SK-N-SH (cell line): Measurements from ENCODE around the gene CERS6. TPM values are rescaled to one million over a fixed set of nuclear protein-coding genes. Genes with fewer than 3 reads are reported as not detected.
A peak's percentile ranks its signal among the peaks of the same experiment; 100 is the strongest.

ENCODE experiments used
- CTCF ChIA-PET: fragments of 300-600, 350-600 bp; formaldehyde crosslinking; extraction: SDS; loops from one replicate; lab custom pipeline; 2021; lab: Yijun Ruan, JAX
- POLR2A ChIA-PET: fragments of 350-600 bp; sonication (Branson Sonifier 250); formaldehyde crosslinking; extraction: SDS; loops from one replicate; lab custom pipeline; 2020; ENCODE audit warnings: antibody characterized with exemption, inconsistent platforms; lab: Yijun Ruan, JAX
- DNase-seq: peaks from one replicate; pipeline ENCODE4 v3.0.0; 2012
- H2AFZ ChIP-seq: fragments of 200-600 bp; sonication (generic); 2 replicates; pipeline ENCODE4 v1.8.1; 2016; ENCODE audit warnings: antibody characterized with exemption, mild to moderate bottlenecking, low read depth
- H3F3A ChIP-seq: fragments of 200-600 bp; sonication (generic); replicated peaks from 2 replicates; pipeline ENCODE3; 2016; ENCODE audit warnings: antibody characterized with exemption, mild to moderate bottlenecking; ENCODE audit not compliant: insufficient read depth
- H3K27ac ChIP-seq, 2 experiments: fragments of 200-500 bp in 1 of 2; fragments of 200-600 bp in 1 of 2; sonication (Bioruptor generic) in 1 of 2; sonication (generic), shearing (Covaris generic) in 1 of 2; 2 replicates each; pipeline versions ENCODE4 v1.5.1 to v1.6.1; 2014 to 2016; ENCODE audit warnings: low read depth in 2 of 2, inconsistent platforms in 1 of 2, low read length in 1 of 2, mild to moderate bottlenecking in 1 of 2, mixed read lengths in 1 of 2
- H3K27me3 ChIP-seq: fragments of 200-600 bp; sonication (generic), shearing (Covaris generic); 2 replicates; pipeline ENCODE4 v1.6.1; 2016; ENCODE audit warnings: mixed run types; ENCODE audit not compliant: insufficient read depth
- H3K36me3 ChIP-seq, 2 experiments: fragments of 200-500 bp in 1 of 2; fragments of 200-600 bp in 1 of 2; sonication (Bioruptor generic) in 1 of 2; sonication (generic) in 1 of 2; replicated peaks in 1 of 2; 2 replicates each; pipeline versions ENCODE3 to v1.5.1; 2014 to 2016; ENCODE audit warnings: low read length in 1 of 2, mild to moderate bottlenecking in 1 of 2; ENCODE audit not compliant: insufficient read depth in 2 of 2, control insufficient read depth in 1 of 2
- H3K4me1 ChIP-seq, 2 experiments: fragments of 200-500 bp in 1 of 2; fragments of 200-600 bp in 1 of 2; sonication (Bioruptor generic) in 1 of 2; sonication (generic), shearing (Covaris generic) in 1 of 2; 2 replicates each; pipeline versions ENCODE4 v1.5.1 to v1.6.1; 2014 to 2016; ENCODE audit warnings: low read depth in 1 of 2, low read length in 1 of 2, mixed run types in 1 of 2; ENCODE audit not compliant: insufficient read depth in 2 of 2, control insufficient read depth in 1 of 2
- H3K4me2 ChIP-seq: fragments of 200-600 bp; sonication (generic), shearing (Covaris generic); 2 replicates; pipeline ENCODE4 v1.6.1; 2017; ENCODE audit warnings: mixed run types
- H3K4me3 ChIP-seq, 2 experiments: fragments of 200-500 bp in 1 of 2; fragments of 200-600 bp in 1 of 2; sonication (Bioruptor generic) in 1 of 2; sonication (generic), shearing (Covaris generic) in 1 of 2; 2 replicates each; pipeline versions ENCODE4 v1.5.1 to v1.8.1; 2014 to 2016; ENCODE audit warnings: low read depth in 2 of 2, inconsistent platforms in 1 of 2, low read length in 1 of 2, mild to moderate bottlenecking in 1 of 2, mixed read lengths in 1 of 2, moderate library complexity in 1 of 2
- H3K79me2 ChIP-seq: fragments of 200-600 bp; sonication (generic); 2 replicates; pipeline ENCODE4 v1.8.1; 2017; ENCODE audit warnings: mild to moderate bottlenecking; ENCODE audit not compliant: insufficient read depth
- H3K9ac ChIP-seq: fragments of 200-600 bp; sonication (generic); 2 replicates; pipeline ENCODE4 v1.6.1; 2017; ENCODE audit warnings: mixed run types
- H3K9me2 ChIP-seq: fragments of 200-600 bp; sonication (generic); 2 replicates; pipeline ENCODE4 v1.6.1; 2017; ENCODE audit warnings: mixed run types
- H3K9me3 ChIP-seq: fragments of 200-600 bp; sonication (generic); 2 replicates; pipeline ENCODE4 v1.6.1; 2017; ENCODE audit warnings: mixed run types, mild to moderate bottlenecking, moderate library complexity
- H4K20me1 ChIP-seq: fragments of 200-600 bp; sonication (generic); 2 replicates; pipeline ENCODE4 v1.6.1; 2017; ENCODE audit warnings: mild to moderate bottlenecking, mixed run types; ENCODE audit not compliant: insufficient read depth
- CHD2 ChIP-seq: fragments of 150-350 bp; IDR thresholded peaks from 2 replicates; pipeline ENCODE4 v1.6.1; 2018; ENCODE audit warnings: low read length; ENCODE audit not compliant: partially characterized antibody
- EZH2phosphoT487 ChIP-seq: fragments of 200-600 bp; sonication (generic); IDR thresholded peaks from 2 replicates; pipeline ENCODE4 v1.6.1; 2017; ENCODE audit warnings: low read depth, mixed run types, mild to moderate bottlenecking, antibody characterized with exemption, moderate library complexity, borderline replicate concordance
- FOXM1 ChIP-seq: IDR thresholded peaks from 2 replicates; pipeline ENCODE4 v1.4.0; 2012; ENCODE audit warnings: low read depth, mild to moderate bottlenecking
- GATA2 ChIP-seq: sonication (generic); formaldehyde crosslinking; IDR thresholded peaks from 2 replicates; pipeline ENCODE4 v1.5.0; 2020; ENCODE audit warnings: mild to moderate bottlenecking, missing genetic modification reagents
- JUND ChIP-seq: IDR thresholded peaks from 2 replicates; pipeline ENCODE4 v1.4.0; 2012
- MXI1 ChIP-seq: IDR thresholded peaks from 2 replicates; pipeline ENCODE4 v1.6.1; 2012; ENCODE audit warnings: mild to moderate bottlenecking, low read depth, low read length, improper control_type of control experiment
- NFIC ChIP-seq: IDR thresholded peaks from 2 replicates; pipeline ENCODE4 v1.4.0; 2012; ENCODE audit warnings: borderline replicate concordance
- NRF1 ChIP-seq: IDR thresholded peaks from 2 replicates; pipeline ENCODE4 v1.6.1; 2012; ENCODE audit warnings: low read depth, mild to moderate bottlenecking, low read length
- POLR2AphosphoS5 ChIP-seq: IDR thresholded peaks from 2 replicates; pipeline ENCODE4 v1.6.1; 2012; ENCODE audit warnings: low read depth, low read length
- RAD21 ChIP-seq: IDR thresholded peaks from 2 replicates; pipeline ENCODE4 v1.6.1; 2012; ENCODE audit warnings: mild to moderate bottlenecking, low read length
- RCOR1 ChIP-seq: fragments of 150-350 bp; IDR thresholded peaks from 2 replicates; pipeline ENCODE4 v1.6.1; 2017; ENCODE audit warnings: antibody characterized with exemption, low read length
- RFX5 ChIP-seq: IDR thresholded peaks from 2 replicates; pipeline ENCODE4 v1.6.1; 2012; ENCODE audit warnings: mild to moderate bottlenecking, improper control_type of control experiment, low read length
- SMC3 ChIP-seq: IDR thresholded peaks from 2 replicates; pipeline ENCODE4 v1.6.1; 2012; ENCODE audit warnings: low read depth, low read length, improper control_type of control experiment
- TCF12 ChIP-seq: IDR thresholded peaks from 2 replicates; pipeline ENCODE4 v1.4.0; 2012
- TEAD4 ChIP-seq: IDR thresholded peaks from 2 replicates; pipeline ENCODE4 v1.4.0; 2012; ENCODE audit warnings: mild to moderate bottlenecking, borderline replicate concordance; ENCODE audit not compliant: insufficient read depth
- WGBS: methylation state at CpG from one replicate; pipeline ENCODE4 v1.1.6; 2017; ENCODE audit warnings: low lambda C conversion rate; 5-methylcytosine and 5-hydroxymethylcytosine counted together
- polyA plus RNA-seq, 3 experiments: library from polyadenylated mRNA; depleted of rRNA; stranded (reverse); fragments of >200 nt; gene quantifications; 2 replicates each; pipeline ENCODE4 v1.2.3, GENCODE V29; 2012
- TF ChIP-seq, protein P1 (sequence below): fragments of 150-350 bp; IDR thresholded peaks from 2 replicates; pipeline ENCODE4 v1.6.1; 2016; ENCODE audit warnings: mild to moderate bottlenecking, low read depth, low read length
- TF ChIP-seq, protein P2 (sequence below): fragments of 200-600 bp; sonication (generic); IDR thresholded peaks from 2 replicates; pipeline ENCODE4 v1.6.1; 2017; ENCODE audit warnings: antibody characterized with exemption, mild to moderate bottlenecking, moderate library complexity
- TF ChIP-seq, protein P3 (sequence below): IDR thresholded peaks from 2 replicates; pipeline ENCODE4; 2012
- TF ChIP-seq, protein P4 (sequence below): fragments of 150-350 bp; IDR thresholded peaks from 2 replicates; pipeline ENCODE4 v1.6.1; 2017; ENCODE audit warnings: antibody characterized with exemption, low read length, low read depth, borderline replicate concordance
- TF ChIP-seq, protein P5 (sequence below): IDR thresholded peaks from 2 replicates; pipeline ENCODE4 v1.4.0; 2012; ENCODE audit warnings: low read depth, borderline replicate concordance
- TF ChIP-seq, protein P6 (sequence below): IDR thresholded peaks from 2 replicates; pipeline ENCODE4 v1.4.0; 2012; ENCODE audit warnings: low read depth, borderline replicate concordance

The CERS6 gene
- polyA plus RNA-seq, 1 of the 3 experiments (the other 2 are of a cell fraction), result 1.8 TPM

DNA sequence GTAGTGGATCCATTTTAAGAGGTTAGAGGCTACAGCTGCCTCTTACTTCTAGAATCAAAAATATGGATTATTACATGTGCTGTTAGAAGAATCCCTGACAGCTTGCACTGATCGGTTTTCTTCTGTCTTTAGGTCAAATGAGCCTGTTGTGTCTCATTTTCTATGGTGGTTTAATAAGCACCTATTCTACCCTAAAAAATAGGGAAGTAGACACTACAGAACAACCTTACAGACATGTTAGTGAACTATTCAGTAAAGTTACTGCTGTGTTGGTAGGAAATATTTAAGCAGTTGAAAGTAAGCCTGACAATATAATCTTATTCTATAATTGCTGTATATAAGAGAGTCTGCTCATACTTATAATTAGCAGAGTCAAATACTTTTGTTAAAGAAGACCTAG, 177.8 kb downstream of the CERS6 start (continued):
- TF ChIP-seq, protein P1, sequence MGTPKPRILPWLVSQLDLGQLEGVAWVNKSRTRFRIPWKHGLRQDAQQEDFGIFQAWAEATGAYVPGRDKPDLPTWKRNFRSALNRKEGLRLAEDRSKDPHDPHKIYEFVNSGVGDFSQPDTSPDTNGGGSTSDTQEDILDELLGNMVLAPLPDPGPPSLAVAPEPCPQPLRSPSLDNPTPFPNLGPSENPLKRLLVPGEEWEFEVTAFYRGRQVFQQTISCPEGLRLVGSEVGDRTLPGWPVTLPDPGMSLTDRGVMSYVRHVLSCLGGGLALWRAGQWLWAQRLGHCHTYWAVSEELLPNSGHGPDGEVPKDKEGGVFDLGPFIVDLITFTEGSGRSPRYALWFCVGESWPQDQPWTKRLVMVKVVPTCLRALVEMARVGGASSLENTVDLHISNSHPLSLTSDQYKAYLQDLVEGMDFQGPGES, result no peak
- no peak for TF ChIP-seq NRF1
- no peak for TF ChIP-seq FOXM1
- no peak for TF ChIP-seq RCOR1
- TF ChIP-seq TCF12, result no peak
- no peak for TF ChIP-seq CHD2
- TF ChIP-seq, protein P2, sequence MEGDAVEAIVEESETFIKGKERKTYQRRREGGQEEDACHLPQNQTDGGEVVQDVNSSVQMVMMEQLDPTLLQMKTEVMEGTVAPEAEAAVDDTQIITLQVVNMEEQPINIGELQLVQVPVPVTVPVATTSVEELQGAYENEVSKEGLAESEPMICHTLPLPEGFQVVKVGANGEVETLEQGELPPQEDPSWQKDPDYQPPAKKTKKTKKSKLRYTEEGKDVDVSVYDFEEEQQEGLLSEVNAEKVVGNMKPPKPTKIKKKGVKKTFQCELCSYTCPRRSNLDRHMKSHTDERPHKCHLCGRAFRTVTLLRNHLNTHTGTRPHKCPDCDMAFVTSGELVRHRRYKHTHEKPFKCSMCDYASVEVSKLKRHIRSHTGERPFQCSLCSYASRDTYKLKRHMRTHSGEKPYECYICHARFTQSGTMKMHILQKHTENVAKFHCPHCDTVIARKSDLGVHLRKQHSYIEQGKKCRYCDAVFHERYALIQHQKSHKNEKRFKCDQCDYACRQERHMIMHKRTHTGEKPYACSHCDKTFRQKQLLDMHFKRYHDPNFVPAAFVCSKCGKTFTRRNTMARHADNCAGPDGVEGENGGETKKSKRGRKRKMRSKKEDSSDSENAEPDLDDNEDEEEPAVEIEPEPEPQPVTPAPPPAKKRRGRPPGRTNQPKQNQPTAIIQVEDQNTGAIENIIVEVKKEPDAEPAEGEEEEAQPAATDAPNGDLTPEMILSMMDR, result no peak
- TF ChIP-seq JUND, result no peak
- no peak for TF ChIP-seq MXI1
- no peak for TF ChIP-seq RAD21

DNA sequence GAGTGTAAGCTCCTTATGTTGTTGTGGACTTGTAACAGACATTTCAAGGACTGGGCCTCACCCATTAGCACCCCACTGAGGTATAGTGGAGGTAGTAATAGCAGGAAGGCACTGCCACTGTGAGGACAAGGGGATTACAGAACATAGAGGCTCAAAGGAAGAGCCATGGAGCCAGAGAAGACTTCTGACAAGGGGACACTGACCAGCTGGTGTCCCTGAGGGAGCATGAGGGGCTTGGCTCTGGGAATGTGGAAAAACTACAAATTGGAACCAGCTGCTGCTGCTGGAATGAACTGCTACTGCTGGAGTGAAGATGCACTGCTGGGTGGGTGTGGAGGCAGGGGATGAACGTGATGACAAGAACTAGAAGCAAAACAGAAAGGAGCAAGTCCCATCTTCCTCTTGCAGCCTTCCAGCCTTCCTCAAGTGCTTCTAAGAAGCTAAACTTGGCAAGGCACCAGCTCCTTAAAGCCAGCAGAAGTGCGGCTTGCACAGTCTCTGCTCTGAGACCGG, 179.0 kb downstream of the CERS6 start:
- peak overlapping the region in 1 of 2 experiments; percentile 64; a peak in 2 of 4 replicates for H3K27ac ChIP-seq
- H3K36me3 ChIP-seq, result no peaks in the 10 kb centered on the region
- H3K9me3 ChIP-seq, result no peaks in the 10 kb centered on the region
- no peaks in the 10 kb centered on the region for H3K27me3 ChIP-seq
- ChIA-PET CTCF (interaction anchor here (1.0 to 2.6 kb wide), 3 partner anchors 11 to 288 kb away, joined by 3 to 10 read pairs (median 4); no protein-coding TSS in a partner anchor), POLR2A (no interaction called here)
- no peaks in the 10 kb centered on the region for H3K79me2 ChIP-seq
- H3K9ac ChIP-seq, result no peak overlapping the region
- H3K4me1 ChIP-seq, result peaks cover 0 to 37% of the 10 kb centered on the region in 2 experiments; a peak in 2 of 4 replicates
- WGBS, result 62% methylated on average over 3 of the region's 3 CpGs
- no peak overlapping the region for H2AFZ ChIP-seq
- peak; percentile 68 for DNase-seq
- H3K9me2 ChIP-seq, result no peaks in the 10 kb centered on the region
- H3K4me2 ChIP-seq, result no peak overlapping the region
- H4K20me1 ChIP-seq, result no peaks in the 10 kb centered on the region
- peaks cover 10% of the 10 kb centered on the region for H3F3A ChIP-seq
- H3K4me3 ChIP-seq, result no peak overlapping the region
- TF ChIP-seq, protein P3, sequence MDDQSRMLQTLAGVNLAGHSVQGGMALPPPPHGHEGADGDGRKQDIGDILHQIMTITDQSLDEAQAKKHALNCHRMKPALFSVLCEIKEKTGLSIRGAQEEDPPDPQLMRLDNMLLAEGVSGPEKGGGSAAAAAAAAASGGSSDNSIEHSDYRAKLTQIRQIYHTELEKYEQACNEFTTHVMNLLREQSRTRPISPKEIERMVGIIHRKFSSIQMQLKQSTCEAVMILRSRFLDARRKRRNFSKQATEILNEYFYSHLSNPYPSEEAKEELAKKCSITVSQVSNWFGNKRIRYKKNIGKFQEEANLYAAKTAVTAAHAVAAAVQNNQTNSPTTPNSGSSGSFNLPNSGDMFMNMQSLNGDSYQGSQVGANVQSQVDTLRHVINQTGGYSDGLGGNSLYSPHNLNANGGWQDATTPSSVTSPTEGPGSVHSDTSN, result no peak
- no peak for TF ChIP-seq RFX5
- TF ChIP-seq POLR2AphosphoS5, result peak; percentile 53; the same call in 1 of the 2 replicates
- peak; percentile 48 for TF ChIP-seq RAD21
- TF ChIP-seq EZH2phosphoT487, result no peak
- no peak for TF ChIP-seq NFIC
- TF ChIP-seq, protein P1, result no peak
- TF ChIP-seq, protein P4, sequence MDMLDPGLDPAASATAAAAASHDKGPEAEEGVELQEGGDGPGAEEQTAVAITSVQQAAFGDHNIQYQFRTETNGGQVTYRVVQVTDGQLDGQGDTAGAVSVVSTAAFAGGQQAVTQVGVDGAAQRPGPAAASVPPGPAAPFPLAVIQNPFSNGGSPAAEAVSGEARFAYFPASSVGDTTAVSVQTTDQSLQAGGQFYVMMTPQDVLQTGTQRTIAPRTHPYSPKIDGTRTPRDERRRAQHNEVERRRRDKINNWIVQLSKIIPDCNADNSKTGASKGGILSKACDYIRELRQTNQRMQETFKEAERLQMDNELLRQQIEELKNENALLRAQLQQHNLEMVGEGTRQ, result no peak
- TF ChIP-seq SMC3, result peak; percentile 21; the same call in 1 of the 2 replicates
- TF ChIP-seq JUND, result no peak
- TF ChIP-seq, protein P5, sequence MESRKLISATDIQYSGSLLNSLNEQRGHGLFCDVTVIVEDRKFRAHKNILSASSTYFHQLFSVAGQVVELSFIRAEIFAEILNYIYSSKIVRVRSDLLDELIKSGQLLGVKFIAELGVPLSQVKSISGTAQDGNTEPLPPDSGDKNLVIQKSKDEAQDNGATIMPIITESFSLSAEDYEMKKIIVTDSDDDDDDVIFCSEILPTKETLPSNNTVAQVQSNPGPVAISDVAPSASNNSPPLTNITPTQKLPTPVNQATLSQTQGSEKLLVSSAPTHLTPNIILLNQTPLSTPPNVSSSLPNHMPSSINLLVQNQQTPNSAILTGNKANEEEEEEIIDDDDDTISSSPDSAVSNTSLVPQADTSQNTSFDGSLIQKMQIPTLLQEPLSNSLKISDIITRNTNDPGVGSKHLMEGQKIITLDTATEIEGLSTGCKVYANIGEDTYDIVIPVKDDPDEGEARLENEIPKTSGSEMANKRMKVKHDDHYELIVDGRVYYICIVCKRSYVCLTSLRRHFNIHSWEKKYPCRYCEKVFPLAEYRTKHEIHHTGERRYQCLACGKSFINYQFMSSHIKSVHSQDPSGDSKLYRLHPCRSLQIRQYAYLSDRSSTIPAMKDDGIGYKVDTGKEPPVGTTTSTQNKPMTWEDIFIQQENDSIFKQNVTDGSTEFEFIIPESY, result no peak
- no peak for TF ChIP-seq TEAD4
- TF ChIP-seq GATA2 (CRISPR knock-in tag), result 0 out of 2 replicates have a peak, but pooled peaks have one; percentile 35
- TF ChIP-seq RCOR1, result peak; percentile 91
- TF ChIP-seq, protein P6, sequence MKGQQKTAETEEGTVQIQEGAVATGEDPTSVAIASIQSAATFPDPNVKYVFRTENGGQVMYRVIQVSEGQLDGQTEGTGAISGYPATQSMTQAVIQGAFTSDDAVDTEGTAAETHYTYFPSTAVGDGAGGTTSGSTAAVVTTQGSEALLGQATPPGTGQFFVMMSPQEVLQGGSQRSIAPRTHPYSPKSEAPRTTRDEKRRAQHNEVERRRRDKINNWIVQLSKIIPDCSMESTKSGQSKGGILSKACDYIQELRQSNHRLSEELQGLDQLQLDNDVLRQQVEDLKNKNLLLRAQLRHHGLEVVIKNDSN, result no peak
- peak; percentile 76 for TF ChIP-seq TCF12
